GF-D8 (cell line): ENCODE measurements around the gene CC2D2A.

ENCODE experiments used
- DNase-seq: peaks from one replicate; lab custom pipeline; 2025; lab: John Stamatoyannopoulos, UW

The CC2D2A gene

GRCh38 chr4:15469402-15470127, at the start of gene CC2D2A:
TSS of gene CC2D2A (plus strand) at chr4:15469882. CDS start at chr4:15475933, 6,051 bp downstream.
- DNase-seq, result no peak

DNA sequence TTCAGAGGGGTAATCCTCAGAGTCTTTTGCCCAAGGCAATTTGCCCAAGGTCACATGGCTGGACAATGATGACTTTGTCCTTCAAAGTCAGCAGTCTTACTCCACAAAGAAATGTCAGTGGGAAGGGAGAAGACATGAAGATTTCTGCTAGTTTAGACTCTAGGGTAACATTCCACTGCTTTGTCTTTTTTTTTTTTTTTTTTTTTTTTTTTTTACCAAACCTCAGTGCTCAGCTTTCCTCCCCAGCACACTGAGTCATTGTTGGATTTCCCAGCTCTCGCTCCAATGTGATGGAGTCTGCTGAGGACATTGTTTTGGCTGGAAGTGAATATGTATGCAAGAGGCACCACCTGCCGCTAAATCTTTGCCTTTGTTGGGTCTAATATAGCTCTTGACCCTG, 49.0 kb upstream of the CC2D2A start:
- no peak for DNase-seq

DNA sequence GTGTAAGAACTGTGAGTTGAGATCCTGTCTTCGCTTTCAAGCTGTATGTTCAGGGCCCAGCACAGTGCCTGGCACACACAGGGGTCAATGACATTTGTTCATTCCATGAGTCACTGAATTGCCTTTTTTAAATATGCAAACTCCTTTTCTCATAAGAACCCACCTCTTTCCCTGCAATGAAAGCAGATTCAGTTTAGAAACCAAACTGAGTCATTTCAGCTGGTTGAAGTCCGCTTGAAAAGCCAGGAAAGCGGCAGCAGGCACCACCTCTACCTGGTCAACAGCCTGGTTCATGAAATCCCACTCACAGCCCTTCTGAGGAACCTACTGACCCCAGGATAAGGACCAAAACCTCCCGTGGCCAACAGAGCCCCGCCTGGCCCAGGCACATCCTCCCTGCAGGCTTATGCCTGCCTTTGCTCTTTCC, 46.4 kb upstream of the CC2D2A start:
- DNase-seq, result no peak

DNA sequence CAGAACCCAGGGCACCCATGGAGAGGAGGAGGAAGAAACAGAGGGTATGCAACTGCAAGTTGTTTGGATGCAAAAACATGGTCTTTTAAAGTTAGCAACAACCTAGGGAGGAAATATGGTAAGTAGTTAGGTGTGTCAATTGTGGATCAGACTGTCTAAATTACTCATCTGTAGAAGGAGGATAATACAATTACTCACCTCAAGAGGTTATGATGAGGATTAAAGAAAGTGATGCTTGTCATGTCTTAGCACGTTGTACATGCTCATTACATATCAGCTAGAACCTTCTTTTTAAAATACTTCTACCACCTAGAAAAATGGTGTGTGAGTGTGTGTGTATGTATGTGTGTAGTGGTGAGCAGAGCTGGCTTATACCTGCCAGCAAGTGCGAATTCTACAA, 44.2 kb upstream of the CC2D2A start:
- DNase-seq, result no peak

DNA sequence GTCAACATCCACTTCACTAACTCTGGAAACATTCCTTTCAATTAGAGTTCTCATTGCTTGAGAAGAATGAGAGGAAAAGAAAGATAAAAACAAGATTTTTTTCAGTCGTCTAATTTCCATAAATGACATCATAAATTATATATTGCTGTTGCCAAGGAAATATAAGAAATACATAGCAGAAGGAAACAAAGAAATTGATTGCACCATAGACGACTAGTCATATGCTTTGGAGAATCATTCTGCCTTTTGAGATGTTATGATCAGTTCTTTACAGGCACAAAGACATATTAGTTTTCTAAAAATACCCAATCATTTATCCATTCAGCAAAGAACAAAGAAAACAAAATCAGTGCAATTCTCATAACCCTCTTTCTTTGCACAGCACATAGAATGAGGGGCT, 42.5 kb upstream of the CC2D2A start:
- DNase-seq, result no peak

- DNase-seq, result no peak
Measured at GRCh38 chr4:15427701-15428100, 42.0 kb upstream of the CC2D2A start, which contains the start of gene C1QTNF7. TSS of gene C1QTNF7 (plus strand) at chr4:15428033. CDS start at chr4:15435744, 7,711 bp downstream.

- no peak for DNase-seq
Measured at GRCh38 chr4:15428611-15429010, 41.1 kb upstream of the CC2D2A start.

- DNase-seq, result no peak
Measured at GRCh38 chr4:15434091-15434490, 35.6 kb upstream of the CC2D2A start.

GRCh38 chr4:15434676-15435075, 35.0 kb upstream of the CC2D2A start:
- DNase-seq, result no peak

GRCh38 chr4:15436513-15436912, 33.2 kb upstream of the CC2D2A start:
- DNase-seq, result no peak

DNA sequence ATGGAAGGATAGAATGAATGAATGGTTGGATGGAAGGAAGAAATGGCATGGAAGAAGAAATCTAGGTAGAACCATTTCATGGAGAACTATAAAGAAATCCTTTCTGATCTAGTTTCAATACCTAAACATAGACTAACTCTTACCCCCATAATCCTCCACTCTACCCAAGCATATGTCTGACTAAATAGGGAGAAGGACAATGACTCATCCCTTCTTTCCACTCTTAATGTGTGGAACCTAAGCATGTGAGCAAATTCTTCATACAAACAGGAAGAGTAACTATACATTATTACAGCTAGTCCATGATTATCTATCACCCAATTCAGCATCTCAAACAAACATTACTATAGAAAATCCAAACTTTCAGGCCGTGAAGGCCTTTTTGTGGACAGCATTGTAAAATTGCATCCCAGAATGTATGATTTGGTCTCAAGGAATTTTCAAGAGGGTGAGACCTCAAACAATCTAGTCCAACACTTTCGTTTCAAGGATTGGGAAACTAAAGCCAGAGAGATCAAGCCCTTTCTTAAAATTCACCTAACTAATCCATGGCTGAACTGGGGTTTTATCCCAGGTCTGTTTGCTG, 30.6 kb upstream of the CC2D2A start:
- DNase-seq, result no peak

DNA sequence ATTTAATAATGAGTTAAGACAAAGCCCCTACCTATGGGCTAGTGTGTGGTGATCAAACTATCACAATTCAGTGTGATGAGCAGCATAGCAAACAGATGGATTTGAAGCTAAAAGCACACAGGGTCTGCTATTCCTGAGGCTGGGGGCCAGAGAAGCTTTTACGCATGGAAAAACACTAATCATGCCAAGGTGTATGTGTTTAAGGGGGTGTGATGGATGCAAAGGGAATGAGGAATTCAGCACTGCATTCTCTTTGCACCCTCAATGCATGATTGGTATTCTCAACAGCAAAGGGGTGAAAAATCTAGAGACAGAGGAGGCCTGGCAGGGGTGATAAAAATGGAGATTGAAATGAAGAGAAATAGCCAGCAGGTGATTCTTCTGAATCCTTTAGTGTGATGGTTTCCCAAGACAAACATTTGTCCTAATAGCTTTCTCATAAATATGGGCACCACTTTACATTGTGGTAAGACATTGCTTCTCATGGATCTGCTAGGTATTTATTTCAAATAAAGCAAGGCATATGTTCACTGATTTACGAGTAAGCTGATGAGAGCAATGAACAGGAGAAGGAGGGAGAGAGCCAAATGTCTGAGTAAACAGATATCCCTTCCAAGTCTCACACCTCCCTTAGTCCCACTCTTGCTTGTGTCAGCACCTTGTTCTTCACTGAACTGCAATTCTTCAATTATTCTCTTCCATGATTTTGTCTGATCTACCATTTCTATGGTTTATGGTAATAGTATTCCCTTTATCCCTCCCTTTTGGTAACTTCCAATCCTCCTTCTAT, 26.1 kb upstream of the CC2D2A start:
- no peak for DNase-seq

DNA sequence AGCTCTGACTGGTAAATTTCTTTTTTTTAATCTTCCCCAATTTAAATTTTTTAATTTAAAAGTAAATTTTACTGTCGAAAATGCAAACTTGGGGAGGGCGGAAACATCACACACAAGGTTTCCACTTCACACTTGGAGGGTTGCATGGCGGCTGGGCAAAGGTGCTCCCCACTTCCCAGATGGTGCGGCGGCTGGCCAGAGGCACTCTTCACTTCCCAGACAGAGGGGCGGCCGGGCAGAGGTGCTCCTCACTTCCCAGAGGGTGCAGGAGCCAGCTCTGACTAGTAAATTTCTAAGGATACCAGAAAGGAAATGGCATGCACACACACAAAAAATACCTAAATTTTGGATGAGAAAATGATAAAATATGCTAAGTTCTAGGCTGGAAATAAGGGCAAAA, 25.4 kb upstream of the CC2D2A start:
- no peak for DNase-seq

- DNase-seq, result no peak
Measured at GRCh38 chr4:15444879-15445547, 24.7 kb upstream of the CC2D2A start.

DNA sequence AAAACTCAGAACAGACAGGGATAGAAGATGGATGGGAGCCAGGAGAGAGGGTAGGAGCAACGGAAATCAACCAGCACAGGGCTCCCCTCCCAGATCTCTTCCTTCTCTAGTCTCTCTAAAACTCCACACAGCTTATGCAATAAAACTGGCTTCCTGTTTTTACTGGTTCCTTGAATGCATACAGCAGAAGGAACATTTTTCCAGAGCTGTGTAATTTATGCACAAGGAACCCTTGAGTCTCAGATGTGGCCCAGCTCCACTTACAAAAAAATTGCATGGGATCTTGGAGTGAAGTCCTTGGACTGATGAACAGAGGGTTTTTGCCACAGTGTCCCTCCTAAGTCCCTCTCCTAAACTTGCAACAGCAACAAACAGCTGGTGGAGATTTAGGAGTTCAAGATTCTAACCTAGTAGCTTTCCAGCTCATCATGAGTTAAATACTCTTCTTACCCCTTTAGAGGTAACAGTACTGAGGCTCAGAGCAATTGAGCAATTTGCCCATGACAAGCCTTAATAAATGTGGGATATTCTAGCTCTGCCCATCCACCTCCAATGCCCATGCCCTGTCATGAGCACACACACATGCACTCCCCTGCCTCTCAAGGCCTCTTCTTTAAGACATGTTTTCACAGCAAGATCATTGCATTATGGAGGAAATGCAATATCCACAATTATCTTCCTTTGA, 18.4 kb upstream of the CC2D2A start:
- peak; percentile 38 for DNase-seq

GRCh38 chr4:15451866-15452765, 17.6 kb upstream of the CC2D2A start:
- no peak for DNase-seq

DNA sequence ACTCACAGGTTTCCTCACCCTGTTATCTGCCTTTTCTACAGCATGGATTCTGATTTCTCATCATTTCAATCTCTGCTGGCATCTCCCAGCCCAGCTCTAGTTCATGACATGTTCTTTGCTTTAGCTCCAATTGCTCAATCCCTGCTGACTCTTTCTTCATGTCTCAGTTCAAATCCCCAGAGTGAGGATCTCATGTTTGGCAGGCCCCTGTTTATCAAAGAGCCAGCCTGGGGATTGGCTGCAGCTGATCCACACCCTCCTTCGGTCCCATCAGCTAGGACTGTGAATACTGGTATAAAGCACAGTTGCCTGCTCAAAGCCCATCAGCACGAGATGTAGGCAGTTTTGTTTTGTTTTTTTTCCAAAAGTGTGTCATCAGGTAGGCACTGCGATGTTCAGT, 14.4 kb upstream of the CC2D2A start:
- no peak for DNase-seq

- no peak for DNase-seq
Measured at GRCh38 chr4:15457406-15458201, 12.1 kb upstream of the CC2D2A start.

DNA sequence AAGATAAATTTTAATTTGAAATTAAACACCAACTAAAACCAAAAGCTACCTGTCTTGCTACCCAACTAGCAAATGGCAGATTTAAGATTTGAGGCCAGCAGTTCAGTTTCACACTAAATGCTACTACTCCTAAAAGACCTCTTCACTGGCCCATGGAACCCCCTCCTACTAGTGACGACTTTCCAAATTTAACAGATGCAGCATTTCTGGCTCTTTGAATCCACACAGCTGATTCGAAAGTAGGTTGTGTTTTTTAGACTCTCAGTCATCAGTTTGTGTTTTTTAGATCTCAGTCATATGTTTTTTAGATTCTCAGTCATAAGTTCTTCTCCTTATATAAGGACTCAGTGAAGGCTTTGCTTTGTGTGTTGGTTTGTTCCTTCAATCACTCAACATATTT, 11.1 kb upstream of the CC2D2A start:
- DNase-seq, result no peak

GRCh38 chr4:15459706-15460105, 10.0 kb upstream of the CC2D2A start:
- no peak for DNase-seq
